ENCODE results near the gene EXOC8.

EXOC8 gene, protein sequence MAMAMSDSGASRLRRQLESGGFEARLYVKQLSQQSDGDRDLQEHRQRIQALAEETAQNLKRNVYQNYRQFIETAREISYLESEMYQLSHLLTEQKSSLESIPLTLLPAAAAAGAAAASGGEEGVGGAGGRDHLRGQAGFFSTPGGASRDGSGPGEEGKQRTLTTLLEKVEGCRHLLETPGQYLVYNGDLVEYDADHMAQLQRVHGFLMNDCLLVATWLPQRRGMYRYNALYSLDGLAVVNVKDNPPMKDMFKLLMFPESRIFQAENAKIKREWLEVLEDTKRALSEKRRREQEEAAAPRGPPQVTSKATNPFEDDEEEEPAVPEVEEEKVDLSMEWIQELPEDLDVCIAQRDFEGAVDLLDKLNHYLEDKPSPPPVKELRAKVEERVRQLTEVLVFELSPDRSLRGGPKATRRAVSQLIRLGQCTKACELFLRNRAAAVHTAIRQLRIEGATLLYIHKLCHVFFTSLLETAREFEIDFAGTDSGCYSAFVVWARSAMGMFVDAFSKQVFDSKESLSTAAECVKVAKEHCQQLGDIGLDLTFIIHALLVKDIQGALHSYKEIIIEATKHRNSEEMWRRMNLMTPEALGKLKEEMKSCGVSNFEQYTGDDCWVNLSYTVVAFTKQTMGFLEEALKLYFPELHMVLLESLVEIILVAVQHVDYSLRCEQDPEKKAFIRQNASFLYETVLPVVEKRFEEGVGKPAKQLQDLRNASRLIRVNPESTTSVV

GRCh38 chr1:231337472-231338269, at the start of gene EXOC8:
Gene EXOC8, minus strand, starts transcription at chr1:231337852. Its CDS starts 107 bp downstream, at chr1:231337745.
- DNase-seq, result peak; percentile 99

- no peak for DNase-seq
These were observed 48.8 kb upstream of the EXOC8 start for GRCh38 chr1:231386466-231386865.

DNA sequence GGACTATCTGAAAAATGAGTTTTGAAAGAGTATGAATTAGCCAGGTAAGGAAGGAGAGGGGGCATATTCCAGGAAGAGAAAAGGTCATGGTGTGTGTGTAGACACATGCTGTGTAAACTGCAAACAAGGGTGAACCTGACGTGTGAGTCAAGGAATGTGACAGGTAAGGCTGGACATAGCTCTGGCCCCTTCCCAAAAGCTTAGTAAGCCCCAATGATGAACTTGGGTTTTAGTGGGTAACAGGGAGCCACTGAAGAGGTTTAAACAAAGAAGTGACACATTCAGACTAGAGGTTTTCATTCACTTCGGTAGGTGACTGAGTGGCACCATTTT, 47.7 kb upstream of the EXOC8 start:
- DNase-seq, result no peak

- no peak for DNase-seq
These were observed 47.2 kb upstream of the EXOC8 start for GRCh38 chr1:231384696-231385415.

GRCh38 chr1:231383159-231383860, 45.7 kb upstream of the EXOC8 start:
- no peak for DNase-seq

GRCh38 chr1:231382426-231382825, 44.8 kb upstream of the EXOC8 start:
- DNase-seq, result no peak

GRCh38 chr1:231381729-231382128, 44.1 kb upstream of the EXOC8 start:
- no peak for DNase-seq

DNA sequence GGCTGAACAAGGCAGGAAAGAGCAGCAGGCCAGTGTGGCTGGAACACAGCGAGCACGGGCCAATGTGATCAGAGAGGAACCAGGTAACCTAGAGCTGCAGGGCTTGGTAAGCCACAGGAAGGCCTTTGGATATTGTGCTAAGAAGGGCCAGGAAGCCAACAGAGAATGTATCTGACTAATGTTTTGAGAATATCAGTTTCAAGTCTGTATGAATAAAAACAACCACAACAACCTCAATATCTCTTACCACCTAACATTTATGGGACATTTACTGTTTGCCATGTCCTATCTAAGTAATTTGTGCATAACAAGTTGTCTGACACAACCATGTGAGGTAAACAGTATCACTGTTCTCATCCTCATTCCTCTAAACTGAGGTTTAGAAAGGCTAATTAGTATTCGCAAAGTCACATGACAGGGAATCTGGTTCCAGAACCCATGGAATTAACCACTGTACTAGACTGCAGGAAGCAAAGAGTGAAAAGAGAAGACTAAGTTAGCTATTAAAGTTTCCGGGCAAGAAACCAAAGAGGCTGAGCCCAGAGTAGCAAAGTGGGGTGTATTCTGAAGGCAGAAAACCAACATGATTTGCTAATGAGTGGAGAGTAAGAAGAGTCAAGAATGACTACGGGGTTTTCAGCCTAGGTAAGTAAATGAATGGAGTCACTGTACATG, 39.4 kb upstream of the EXOC8 start:
- no peak for DNase-seq

- no peak for DNase-seq
These were observed 38.4 kb upstream of the EXOC8 start for GRCh38 chr1:231376101-231376500.

DNA sequence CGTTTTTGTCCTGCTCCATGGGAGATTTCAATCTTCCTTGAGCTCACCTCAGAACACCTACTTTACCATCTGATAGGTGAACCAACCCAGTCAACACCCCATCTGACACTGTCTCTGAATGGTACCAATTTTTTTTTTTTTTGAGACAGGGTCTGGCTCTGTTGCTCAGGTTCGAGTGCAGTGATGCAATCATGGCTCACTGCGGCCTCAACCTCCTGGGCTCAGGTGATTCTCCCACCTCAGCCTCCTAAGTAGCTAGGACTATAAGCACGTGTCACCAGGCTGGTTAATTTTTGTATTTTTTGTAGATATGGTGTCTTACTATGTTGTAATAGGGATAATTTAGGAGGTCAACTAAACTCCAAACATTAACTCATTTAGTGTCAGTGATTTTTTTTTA, 36.7 kb upstream of the EXOC8 start:
- DNase-seq, result no peak

GRCh38 chr1:231372501-231372900, 34.8 kb upstream of the EXOC8 start:
- DNase-seq, result no peak

DNA sequence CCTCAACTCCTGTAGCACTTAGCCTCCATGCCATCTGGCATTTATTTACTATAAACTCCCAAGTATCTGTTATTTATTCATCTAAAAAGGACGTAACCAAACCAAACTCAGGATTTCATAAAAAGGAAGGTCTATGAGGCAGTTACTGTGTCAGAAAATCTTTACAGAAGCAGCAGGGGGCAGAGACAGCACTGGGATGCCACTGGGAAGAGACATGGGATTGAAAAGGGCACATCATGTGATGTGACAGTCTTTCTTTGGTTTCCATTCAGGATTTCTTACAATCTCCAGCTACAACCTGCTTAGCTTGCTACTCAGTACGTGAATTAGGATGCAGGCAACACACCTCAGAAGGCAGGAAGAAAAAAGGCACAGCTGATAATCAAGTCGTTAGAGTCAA, 31.6 kb upstream of the EXOC8 start:
- no peak for DNase-seq

DNA sequence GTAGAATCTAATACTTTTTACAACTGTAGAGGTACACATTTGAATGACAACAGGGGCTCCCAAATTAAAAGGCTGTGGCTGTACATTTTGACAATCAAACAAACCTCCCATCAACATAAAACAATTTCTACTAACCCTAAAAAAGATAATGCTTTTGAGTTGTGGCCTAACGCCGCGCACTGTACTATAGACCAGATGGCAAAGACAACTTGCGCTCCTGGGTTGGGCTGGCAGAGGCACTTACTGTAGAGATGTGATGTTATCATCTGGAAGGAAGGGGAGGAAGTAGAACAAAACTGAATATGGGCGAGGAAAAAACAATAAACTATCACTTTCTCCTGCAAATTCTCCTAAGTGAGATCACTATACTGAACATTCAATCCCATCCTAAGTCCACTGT, 26.5 kb upstream of the EXOC8 start:
- peak; percentile 33 for DNase-seq

DNA sequence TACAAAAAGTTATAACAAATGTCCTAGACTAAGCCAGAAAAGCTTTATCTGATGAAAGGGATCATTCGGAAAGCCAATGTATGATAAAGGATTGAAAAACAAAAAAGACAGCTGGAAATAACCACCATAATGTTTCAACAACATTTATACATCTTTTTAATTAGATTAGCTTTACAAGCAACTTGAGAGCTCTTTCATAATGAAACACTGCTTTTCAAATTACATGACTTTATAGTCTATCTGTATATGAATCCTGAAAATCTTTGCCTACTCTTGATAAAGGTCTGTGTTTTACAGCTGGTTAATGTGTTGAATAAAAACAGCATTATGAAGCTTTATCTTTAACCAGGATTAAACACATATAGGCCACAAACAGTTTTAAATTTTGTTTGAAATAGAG, 26.0 kb upstream of the EXOC8 start:
- no peak for DNase-seq

GRCh38 chr1:231362325-231362724, 24.7 kb upstream of the EXOC8 start:
- no peak for DNase-seq

DNA sequence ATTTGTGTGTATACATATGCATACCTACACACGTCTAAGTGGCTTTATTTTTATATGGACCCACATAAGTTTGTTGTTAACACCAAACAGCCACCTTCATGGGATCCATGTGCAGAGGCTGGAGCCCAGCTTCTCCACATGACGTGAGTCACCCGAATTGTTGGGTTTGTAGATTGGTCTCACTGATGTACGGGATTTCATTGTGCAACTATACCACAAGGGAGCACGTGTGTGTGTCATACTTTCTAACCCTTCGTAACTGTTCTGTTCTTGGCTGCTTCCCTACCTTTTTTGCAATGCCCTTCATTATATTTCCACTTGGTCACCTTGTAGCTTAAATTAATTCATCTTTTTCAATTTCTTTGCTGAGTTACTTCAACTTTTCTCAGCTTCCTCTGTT, 21.5 kb upstream of the EXOC8 start:
- peak; percentile 66 for DNase-seq

DNA sequence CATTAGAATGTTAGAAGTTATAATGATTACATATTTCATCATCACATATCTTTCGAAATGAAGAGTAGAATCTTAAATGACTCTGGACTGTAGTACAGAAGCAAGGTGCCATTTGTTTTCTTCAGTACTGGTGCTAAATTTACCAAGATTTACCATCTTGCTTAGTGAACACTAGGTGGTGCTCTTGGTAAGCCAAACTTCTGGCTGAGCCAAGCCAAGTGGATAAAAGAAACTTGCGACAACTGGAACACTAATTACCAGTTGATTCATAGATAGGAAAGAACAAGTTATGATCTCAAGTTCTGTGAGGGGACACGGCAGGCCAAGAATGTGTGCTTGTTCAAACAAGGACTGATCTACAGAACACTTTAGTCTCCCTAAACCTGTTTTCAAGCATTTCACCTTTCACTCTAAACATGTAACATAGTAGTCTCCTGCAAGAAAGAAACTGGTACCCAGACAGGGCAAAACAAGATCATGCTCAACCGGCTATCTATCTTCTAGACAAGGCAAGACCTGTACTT, 20.2 kb upstream of the EXOC8 start:
- DNase-seq, result peak; percentile 89

DNA sequence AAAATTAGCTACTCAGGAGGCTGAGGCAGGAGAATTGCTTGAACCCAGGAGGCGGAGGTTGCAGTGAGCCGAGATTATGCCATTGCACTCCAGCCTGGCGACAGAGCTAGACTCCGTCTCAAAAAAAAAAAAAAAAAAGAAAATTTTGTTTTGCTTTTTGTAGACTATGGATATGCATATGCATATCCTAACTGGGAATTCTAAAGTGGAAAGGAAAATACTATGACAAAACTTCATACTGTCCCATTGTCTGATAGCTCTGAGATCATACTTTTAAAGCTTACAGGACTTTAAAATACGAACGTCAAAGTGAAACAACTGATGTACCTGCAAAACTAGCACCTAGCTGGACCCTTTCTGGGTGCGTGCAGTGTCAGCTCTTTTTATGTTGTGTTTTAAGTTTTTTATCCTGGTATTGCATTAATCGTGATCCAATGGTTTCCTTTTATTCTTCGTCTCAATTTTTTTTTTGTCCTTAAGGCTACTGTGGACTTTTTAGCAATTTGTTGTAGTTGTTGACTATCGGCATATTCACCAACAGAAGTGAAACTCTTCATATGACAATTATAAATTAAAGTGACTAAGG, 19.6 kb upstream of the EXOC8 start:
- DNase-seq, result no peak

- peak; percentile 14 for DNase-seq
These were observed 17.5 kb upstream of the EXOC8 start for GRCh38 chr1:231355171-231355570.

- peak; percentile 86 for DNase-seq
These were observed 16.8 kb upstream of the EXOC8 start for GRCh38 chr1:231354330-231355020.

Data from hematopoietic multipotent progenitor cell treated with erythropoietin and hydrocortisone succinate and interleukin-3 and kit ligand, for 6 days (in vitro differentiated cells).